ENCODE measurements around the gene TERF2IP. TPM values are rescaled to one million over a fixed set of nuclear protein-coding genes. Genes with fewer than 3 reads are reported as not detected.

TERF2IP gene
- total and polyA plus RNA-seq, 2 experiments from 2014 or later, result 12.0 to 18.0 TPM

- no peaks in the 10 kb centered on the region for H3K27me3 Mint-ChIP-seq (ENCODE audit: insufficient read depth, low read depth, poor library complexity)
- H3K36me3 Mint-ChIP-seq (ENCODE audit: low read depth), result peaks cover 20% of the 10 kb centered on the region; the same call in 2 of the 3 replicates
- no peak overlapping the region for H3K4me2 ChIP-seq
These were observed 13.2 kb downstream of the TERF2IP start for GRCh38 chr16:75660726-75661302.

More at GRCh38 chr16:75660726-75661302, 13.2 kb downstream of the TERF2IP start:
- Histone ChIP-seq H3K27ac (ENCODE audit: low read depth) (no peak overlapping the region), H3K27me3 (ENCODE audit: insufficient read depth) (no peaks in the 10 kb centered on the region), H3K4me1 (ENCODE audit: insufficient read depth) (no peaks in the 10 kb centered on the region), H3K79me2 (replicated peaks; ENCODE audit: insufficient read depth) (no peaks in the 10 kb centered on the region), H4K20me1 (replicated peaks; ENCODE audit: insufficient read depth) (0 out of 2 replicates have a peak, but pooled peaks cover 7% of the 10 kb centered on the region), H3K9me2 (ENCODE audit: insufficient read depth) (no peaks in the 10 kb centered on the region), H3F3A (replicated peaks; ENCODE audit: low read depth) (0 out of 2 replicates have a peak, but pooled peaks cover 4% of the 10 kb centered on the region), H3K36me3 (ENCODE audit: insufficient read depth) (peaks cover 14% of the 10 kb centered on the region), H2AFZ (no peak overlapping the region), H3K4me3 (no peak overlapping the region)
- Mint-ChIP-seq H3K9me3 (peaks cover 6% of the 10 kb centered on the region; the same call in 2 of the 3 replicates), H3K4me1 (no peaks in the 10 kb centered on the region), H3K4me3 (no peak overlapping the region), H3K27ac (no peak overlapping the region)
- TF ChIP-seq ETS1 (IDR thresholded peaks at IDR 0.05) (no peak), REST (IDR thresholded peaks at IDR 0.05; ENCODE audit: unreplicated experiment) (no peak), POLR2AphosphoS5 (IDR thresholded peaks at IDR 0.05; ENCODE audit: low read depth) (no peak), STAT1 (IDR thresholded peaks at IDR 0.05; ENCODE audit: unreplicated experiment) (no peak), EZH2 (IDR thresholded peaks at IDR 0.05; ENCODE audit: low read depth, unreplicated experiment) (no peak), NANOG (IDR thresholded peaks at IDR 0.05; ENCODE audit: borderline replicate concordance) (no peak), EZH2phosphoT487 (IDR thresholded peaks at IDR 0.05; ENCODE audit: unreplicated experiment) (no peak), JUNB (IDR thresholded peaks at IDR 0.05; ENCODE audit: unreplicated experiment) (no peak), CREB1 (CRISPR knock-in tag; IDR thresholded peaks at IDR 0.05; ENCODE audit: low read depth) (no peak), ZNF114 (CRISPR knock-in tag; IDR thresholded peaks at IDR 0.05) (no peak), ZNF331 (CRISPR knock-in tag; IDR thresholded peaks at IDR 0.05; ENCODE audit: low read depth) (no peak), CTCF (conservative IDR thresholded peaks at IDR 0.05; ENCODE audit: low read depth in 2 of 2) (no peak)
- TF ChIP-seq, protein P1, sequence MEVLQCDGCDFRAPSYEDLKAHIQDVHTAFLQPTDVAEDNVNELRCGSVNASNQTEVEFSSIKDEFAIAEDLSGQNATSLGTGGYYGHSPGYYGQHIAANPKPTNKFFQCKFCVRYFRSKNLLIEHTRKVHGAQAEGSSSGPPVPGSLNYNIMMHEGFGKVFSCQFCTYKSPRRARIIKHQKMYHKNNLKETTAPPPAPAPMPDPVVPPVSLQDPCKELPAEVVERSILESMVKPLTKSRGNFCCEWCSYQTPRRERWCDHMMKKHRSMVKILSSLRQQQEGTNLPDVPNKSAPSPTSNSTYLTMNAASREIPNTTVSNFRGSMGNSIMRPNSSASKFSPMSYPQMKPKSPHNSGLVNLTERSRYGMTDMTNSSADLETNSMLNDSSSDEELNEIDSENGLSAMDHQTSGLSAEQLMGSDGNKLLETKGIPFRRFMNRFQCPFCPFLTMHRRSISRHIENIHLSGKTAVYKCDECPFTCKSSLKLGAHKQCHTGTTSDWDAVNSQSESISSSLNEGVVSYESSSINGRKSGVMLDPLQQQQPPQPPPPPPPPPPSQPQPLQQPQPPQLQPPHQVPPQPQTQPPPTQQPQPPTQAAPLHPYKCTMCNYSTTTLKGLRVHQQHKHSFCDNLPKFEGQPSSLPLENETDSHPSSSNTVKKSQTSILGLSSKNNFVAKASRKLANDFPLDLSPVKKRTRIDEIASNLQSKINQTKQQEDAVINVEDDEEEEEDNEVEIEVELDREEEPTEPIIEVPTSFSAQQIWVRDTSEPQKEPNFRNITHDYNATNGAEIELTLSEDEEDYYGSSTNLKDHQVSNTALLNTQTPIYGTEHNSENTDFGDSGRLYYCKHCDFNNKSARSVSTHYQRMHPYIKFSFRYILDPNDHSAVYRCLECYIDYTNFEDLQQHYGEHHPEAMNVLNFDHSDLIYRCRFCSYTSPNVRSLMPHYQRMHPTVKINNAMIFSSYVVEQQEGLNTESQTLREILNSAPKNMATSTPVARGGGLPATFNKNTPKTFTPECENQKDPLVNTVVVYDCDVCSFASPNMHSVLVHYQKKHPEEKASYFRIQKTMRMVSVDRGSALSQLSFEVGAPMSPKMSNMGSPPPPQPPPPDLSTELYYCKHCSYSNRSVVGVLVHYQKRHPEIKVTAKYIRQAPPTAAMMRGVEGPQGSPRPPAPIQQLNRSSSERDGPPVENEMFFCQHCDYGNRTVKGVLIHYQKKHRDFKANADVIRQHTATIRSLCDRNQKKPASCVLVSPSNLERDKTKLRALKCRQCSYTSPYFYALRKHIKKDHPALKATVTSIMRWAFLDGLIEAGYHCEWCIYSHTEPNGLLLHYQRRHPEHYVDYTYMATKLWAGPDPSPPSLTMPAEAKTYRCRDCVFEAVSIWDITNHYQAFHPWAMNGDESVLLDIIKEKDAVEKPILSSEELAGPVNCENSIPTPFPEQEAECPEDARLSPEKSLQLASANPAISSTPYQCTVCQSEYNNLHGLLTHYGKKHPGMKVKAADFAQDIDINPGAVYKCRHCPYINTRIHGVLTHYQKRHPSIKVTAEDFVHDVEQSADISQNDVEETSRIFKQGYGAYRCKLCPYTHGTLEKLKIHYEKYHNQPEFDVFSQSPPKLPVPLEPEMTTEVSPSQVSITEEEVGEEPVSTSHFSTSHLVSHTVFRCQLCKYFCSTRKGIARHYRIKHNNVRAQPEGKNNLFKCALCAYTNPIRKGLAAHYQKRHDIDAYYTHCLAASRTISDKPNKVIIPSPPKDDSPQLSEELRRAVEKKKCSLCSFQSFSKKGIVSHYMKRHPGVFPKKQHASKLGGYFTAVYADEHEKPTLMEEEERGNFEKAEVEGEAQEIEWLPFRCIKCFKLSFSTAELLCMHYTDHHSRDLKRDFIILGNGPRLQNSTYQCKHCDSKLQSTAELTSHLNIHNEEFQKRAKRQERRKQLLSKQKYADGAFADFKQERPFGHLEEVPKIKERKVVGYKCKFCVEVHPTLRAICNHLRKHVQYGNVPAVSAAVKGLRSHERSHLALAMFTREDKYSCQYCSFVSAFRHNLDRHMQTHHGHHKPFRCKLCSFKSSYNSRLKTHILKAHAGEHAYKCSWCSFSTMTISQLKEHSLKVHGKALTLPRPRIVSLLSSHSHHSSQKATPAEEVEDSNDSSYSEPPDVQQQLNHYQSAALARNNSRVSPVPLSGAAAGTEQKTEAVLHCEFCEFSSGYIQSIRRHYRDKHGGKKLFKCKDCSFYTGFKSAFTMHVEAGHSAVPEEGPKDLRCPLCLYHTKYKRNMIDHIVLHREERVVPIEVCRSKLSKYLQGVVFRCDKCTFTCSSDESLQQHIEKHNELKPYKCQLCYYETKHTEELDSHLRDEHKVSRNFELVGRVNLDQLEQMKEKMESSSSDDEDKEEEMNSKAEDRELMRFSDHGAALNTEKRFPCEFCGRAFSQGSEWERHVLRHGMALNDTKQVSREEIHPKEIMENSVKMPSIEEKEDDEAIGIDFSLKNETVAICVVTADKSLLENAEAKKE (CRISPR knock-in tag; IDR thresholded peaks at IDR 0.05), result no peak
- no peak for ATAC-seq
- DNase-seq (ENCODE audit: low spot score), result no peak
